Limb (tissue), 2 donors: Measurements from ENCODE around the gene VWA3B.
"Not testable (repeated sequence)": the region's sequence is repeated elsewhere in the genome, so short reads cannot be mapped to it uniquely, and the experiment has no call there.

Source experiments
- DNase-seq, 2 donors: peaks; one replicate each; pipeline ENCODE4 v3.0.0-alpha.2; 2016; ENCODE audit errors: extremely low spot score in 2 of 2

VWA3B gene

DNA sequence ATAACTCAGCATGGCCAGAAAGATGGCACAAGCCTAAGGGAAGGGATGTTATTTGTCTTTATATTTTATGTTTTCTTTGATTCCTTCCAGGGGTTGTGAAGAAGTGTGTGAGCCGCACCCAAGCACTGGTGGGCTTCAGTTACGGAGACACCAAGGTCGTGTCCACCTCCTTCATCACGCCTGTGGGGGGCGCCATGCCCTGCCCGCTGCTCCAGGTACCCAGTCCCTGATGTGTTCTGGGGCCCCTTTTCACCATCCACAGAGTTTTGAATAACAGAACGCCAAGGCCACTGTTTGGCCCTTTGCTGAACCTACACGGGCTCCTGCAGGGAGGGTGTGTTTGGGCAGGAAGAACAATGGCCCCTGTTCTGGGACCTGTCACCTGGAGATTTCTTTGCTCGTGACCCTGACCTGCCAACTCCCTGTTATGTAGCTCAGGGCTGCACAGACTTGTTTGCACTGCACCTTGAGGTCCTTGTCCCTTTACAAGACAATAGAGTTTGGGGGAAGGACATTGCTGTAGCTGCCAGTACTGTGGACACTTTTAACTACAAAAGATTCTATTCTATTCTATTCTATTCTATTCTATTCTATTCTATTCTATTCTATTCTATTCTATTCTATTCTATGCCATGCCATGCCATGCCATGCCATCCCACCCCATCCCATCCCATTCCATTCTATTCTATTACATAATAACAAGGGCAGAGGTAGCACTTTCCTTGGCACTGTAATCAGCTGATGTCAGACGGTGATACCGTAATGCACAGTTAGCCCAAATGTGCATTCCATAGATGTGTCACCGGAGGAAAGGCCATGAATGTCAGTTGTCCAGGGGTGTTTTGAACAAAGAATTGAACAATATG, 211.1 kb downstream of the VWA3B start:
- DNase-seq, result no peak

DNA sequence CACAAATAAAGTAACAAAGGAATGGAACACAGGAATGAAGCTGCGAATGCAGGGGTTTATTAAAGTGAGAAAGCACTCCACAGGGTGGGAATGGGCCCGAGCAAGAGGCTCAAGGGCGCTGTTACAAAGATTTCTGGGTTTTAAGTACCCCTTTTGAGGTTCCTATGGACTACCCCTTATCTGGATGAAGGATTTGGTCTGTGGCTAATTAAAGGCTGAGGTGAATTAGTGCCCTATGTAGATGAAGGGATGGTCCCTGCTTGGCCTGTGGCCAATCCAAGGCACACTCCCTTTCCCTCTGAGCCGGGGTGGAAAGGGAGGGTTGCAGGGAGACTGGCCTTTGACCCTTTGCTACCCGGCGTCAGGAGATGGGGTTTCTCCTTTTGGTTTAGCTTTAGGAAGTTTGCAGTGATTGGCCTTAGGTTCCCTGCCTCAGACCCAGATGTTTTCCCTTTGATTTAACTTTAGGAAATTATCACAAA, 211.8 kb downstream of the VWA3B start:
- no peak for DNase-seq

GRCh38 chr2:98299211-98299905, 212.4 kb downstream of the VWA3B start:
- no peak for DNase-seq

DNA sequence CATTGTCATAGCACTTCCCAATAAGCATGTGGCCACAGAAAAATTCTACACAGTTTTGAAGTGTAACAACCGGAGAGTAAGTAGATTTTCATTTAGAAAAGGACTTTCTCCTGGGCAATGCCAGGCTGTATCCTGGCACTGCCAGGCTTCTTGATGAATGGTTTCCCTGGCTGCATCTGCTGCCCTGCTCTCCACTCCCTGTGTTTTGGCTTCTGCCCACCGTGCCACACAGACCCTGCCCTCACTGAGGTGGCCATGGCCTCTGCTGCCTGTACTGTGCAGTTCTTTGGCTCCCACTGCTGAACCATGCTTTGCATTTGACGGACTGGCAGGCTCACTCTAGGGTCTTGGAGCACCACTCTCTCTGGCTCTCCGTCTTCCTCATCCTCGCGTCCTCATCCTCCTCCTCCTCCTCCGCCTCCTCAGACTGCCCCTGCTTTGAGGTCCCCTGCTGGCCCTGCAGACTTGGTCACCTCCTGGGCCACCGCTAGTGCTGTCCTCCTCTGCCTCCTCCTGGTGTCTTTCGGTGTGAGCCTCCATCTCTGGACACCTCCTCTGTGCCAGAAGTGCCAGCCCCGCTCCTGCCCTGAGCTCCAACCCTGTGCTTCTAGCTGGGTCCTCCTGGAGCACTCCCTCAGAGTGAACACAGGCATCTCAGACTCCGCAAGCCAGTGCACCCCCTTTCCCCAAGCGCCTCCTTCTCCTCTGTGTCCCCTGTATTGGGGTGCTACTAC, 213.3 kb downstream of the VWA3B start:
- DNase-seq, result no peak

DNA sequence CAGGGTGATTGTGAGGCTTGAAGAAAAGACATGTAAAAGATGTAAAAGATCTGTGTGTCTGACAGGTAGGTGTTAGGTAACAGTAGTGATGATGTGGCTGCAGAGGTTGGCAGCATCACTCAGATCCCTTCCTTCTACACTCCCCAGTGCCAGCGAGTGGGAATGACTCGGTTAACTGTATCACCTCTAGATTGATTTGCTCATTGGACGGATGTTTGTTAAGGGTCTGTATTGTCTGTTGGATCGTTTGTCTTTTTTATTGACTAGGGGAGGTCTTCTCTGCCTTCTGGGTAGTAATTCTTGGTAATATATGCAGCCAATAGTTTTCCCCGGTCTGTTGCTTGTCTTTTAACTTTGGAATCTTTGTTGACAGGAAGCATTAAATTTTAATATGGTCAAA, 214.5 kb downstream of the VWA3B start:
- no peak for DNase-seq

DNA sequence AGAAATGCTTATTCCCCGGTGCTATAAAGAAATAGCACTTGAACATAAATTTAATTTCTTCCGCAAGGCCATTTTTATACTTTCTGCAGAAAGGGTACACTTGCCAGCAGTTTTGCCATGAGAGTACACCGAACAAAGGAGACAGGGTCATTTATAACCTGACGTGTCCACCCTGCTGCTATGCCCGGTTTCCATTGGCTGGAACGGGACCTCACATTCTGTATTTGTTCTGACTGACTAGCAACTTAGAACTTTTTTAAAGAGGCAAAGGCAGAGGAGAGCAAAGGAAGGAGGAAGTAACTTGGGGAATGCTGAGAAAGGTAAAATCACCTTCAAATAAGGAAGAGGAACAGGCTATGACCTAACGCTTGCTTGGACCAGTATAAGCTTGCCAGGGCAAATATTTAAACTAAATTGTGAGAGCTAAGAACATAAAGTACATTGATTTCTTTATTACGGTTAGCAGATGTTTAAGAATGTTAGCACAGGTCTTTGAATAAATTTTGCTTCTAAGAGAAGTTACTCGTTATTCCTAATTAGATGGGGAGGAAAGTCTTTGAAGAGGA, 220.2 kb downstream of the VWA3B start:
- DNase-seq, result not testable (repeated sequence)

DNA sequence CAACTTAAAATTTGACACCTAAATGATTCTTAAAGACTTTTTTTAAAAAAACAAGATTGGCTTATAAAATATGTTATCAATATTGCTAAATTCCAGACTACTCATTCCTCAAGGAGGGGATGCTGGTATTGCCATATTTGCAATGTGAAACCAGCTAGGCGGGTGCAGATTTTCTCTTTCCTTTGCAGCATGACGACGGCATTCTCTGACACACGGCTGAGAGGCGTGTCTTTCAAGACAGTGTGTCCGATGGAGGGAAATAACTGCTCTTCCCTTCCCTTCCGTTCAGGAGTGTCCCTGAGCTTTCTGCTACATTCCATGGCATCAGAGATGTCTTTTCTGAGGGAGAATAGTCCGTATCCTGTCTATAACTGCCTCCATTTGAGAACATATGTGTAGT, 221.1 kb downstream of the VWA3B start:
- peak in 1 of 2 donors; percentile 6 for DNase-seq

GRCh38 chr2:98308532-98308931, 221.6 kb downstream of the VWA3B start:
- no peak for DNase-seq

DNA sequence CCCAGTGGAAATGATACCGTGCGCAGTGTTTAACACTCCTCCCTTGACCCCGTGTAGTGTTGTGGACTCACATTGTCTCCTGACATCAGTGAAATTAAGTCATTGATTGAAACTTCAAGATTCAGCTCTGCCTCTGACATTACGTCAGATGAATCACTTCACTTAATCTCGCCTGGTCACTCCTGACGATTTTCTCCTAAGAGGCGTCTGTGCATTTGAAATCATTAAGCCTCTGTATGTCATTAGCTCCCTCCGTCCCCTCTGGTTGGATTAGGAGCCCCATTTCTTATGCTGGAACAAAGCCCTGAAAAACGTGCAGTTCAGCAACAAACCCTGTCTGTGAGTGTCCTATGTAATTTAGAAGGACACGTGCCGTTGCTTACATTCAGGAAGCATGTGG, 222.6 kb downstream of the VWA3B start:
- no peak for DNase-seq

DNA sequence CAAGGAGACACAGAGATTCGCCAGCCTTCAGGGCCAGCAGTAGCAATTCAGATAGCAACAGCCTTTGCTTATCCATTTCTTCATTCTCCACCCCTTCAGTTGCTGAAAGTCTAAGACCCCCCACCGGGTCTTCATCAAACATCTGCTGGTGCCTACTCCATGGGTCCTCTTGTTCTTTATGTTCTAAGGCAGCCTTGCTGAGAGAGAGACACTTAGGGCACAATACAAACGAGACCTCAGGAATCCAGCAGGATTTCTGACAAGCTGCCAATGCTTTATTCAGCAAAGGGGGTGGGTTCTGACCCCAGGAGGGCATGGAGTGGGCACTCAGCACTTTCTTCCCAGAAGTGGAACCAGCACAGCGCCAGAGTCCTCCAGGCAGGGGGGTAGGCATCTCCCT, 223.0 kb downstream of the VWA3B start:
- DNase-seq, result no peak

DNA sequence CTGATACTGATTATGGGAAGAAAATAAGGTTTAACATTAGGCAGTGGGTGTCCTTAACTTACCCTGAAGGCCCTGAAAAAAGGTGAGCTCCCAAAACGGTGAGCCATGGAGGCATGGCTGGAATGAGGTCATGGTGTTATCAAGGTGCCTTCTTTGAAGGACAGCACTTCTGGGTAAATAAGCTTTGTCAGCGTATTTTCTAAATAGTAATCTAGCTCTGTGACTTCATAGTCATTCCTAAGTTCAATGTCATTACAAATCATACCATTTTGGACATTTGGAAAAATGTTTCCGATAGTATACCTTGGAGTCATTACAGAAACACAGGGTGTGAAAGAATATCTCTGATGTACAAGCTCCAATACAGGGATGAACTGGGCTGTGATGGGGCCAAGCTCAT, 224.1 kb downstream of the VWA3B start:
- DNase-seq, result no peak

GRCh38 chr2:98311771-98312545, 225.0 kb downstream of the VWA3B start:
- no peak for DNase-seq

GRCh38 chr2:98313492-98314250, 226.7 kb downstream of the VWA3B start:
- no peak for DNase-seq

DNA sequence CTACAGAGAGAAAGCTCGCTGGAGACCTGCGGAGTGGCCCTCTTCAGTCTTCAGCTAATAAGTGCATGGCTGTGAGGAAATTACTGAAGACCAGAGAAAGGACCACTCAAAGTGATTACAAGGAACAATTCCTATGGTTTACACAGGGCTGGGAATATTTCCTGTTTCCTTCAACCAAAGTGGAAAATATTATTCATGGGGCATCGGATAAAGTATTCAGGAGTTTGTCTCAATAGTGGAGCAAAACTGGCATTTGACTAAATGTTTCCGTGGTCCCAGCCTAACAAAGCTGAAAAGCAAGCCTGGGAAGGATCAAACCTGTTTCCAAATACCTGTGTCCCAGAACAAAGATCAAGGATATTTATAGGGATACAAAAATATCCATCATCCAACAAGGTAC, 227.3 kb downstream of the VWA3B start:
- no peak for DNase-seq

GRCh38 chr2:98315957-98316356, 229.0 kb downstream of the VWA3B start:
- no peak for DNase-seq

DNA sequence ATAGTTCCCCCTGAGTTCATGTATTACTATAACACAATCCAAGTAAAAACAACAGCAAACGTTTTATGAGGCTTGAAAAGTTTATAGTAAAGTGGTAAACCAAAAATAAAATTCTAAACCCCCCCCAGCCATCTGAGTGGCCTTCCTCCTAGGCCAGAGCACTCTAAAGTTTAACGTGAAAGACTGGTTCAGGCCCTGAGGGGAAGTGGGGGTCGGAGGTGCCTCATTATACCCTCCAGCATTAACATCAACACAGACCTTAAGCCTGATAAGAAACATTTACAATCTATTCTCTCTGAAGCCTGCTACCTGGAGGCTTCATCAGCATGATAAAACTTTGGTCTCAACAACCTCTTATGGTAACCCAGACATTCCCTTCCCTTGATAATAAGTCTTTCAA, 230.2 kb downstream of the VWA3B start:
- DNase-seq, result no peak

DNA sequence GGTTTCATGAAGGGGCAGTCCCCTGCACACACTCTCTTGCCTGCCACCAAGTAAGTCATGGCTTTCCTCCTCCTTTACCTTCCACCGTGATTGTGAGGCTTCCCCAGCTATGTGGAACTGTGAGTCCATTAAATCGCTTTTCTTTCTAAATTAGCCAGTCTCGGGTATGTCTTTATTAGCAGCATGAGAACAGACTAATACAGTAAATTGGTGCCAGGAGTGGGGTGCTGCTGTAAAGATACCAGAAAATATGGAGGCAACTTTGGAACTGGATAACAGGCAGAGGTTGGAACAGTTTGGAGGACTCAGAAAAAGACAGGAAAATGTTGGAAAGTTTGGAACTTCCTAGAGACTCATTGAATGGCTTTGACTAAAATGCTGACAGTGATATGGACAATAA, 233.2 kb downstream of the VWA3B start:
- not testable (repeated sequence) for DNase-seq

- no peak for DNase-seq
These were observed 237.2 kb downstream of the VWA3B start for GRCh38 chr2:98324181-98324580.

DNA sequence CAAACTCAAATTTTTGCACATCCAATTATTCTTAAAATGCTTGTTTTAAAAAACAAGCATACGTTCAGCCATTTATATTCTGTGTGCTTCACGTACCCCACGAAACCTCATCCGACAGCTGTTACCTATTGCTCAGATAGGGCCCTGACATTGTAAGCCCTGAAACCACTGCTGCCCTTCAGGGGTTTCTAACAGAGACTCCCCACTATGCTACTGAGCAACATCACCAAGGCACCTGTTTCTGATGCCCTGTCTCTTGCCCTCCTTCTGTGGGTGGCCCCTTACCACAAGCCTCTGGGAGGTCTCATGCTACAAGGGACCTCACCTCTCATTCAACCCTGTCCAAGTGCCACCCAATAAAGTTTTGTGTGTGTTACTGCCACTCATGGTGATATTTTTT, 240.8 kb downstream of the VWA3B start:
- no peak for DNase-seq

DNA sequence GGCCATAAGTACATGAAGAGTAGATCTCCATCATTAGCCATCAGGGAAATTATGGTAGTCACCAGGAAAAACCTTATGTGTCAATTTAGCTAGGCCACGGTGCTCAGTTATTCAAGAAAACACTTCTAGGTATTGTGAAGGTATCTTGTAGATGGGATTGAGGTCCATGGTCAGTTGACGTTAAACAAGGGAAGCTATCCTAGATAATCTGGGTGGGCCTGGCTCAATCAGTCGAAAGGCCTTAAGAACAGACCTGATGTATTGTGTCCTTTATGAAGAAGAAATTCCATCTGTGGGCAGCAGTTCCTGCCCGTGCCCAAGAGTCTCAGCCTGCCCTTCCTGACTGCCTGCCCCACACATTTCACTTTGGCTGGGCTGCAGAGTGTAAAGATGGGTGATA, 242.6 kb downstream of the VWA3B start:
- DNase-seq, result no peak
